HEK293 (cell line): Measurements from ENCODE around the gene CYP2C18.

Source experiments
- CTCF ChIA-PET: fragments of 350-600 bp; formaldehyde crosslinking; extraction: SDS; loops from one replicate; lab custom pipeline; 2021; ENCODE audit warnings: antibody characterized with exemption; lab: Yijun Ruan, JAX
- POLR2A ChIA-PET: fragments of 300-600 bp; formaldehyde crosslinking; extraction: SDS; loops from one replicate; lab custom pipeline; 2020; ENCODE audit warnings: antibody characterized with exemption, inconsistent platforms; lab: Yijun Ruan, JAX
- H3K27ac ChIP-seq: fragments of 200-500 bp; sonication (Bioruptor generic); 2 replicates; pipeline ENCODE4 v1.5.1; 2014; ENCODE audit warnings: low read depth, low read length, control low read depth, inconsistent platforms; ENCODE audit errors: extremely low read depth
- H3K36me3 ChIP-seq, 2 experiments: fragments of 200-500 bp in 1 of 2; sonication (Bioruptor generic) in 1 of 2; 1 replicate in 1 of 2; 2 replicates in 1 of 2; pipeline ENCODE4 v1.5.1; 2014 to 2017; ENCODE audit warnings: inconsistent platforms in 2 of 2, low read length in 2 of 2; ENCODE audit not compliant: control insufficient read depth in 2 of 2, insufficient read depth in 1 of 2
- H3K4me1 ChIP-seq: fragments of 200-500 bp; sonication (Bioruptor generic); 2 replicates; pipeline ENCODE4 v1.5.1; 2014; ENCODE audit warnings: mild to moderate bottlenecking, low read length, inconsistent platforms; ENCODE audit not compliant: control insufficient read depth, insufficient read depth
- H3K4me3 ChIP-seq: 2 replicates; pipeline ENCODE4 v1.5.1; 2011; ENCODE audit warnings: low read depth, mild to moderate bottlenecking, control low read depth, low read length, moderate library complexity
- H3K9me3 ChIP-seq: fragments of 200-500 bp; sonication (Bioruptor generic); 2 replicates; pipeline ENCODE4 v1.5.1; 2014; ENCODE audit warnings: low read depth, low read length, inconsistent platforms; ENCODE audit not compliant: control insufficient read depth, insufficient read depth
- ATF2 ChIP-seq: fragments of 450-650 bp; formaldehyde crosslinking; IDR thresholded peaks from 2 replicates; pipeline ENCODE4 v1.5.1; 2016; ENCODE audit warnings: missing biosample characterization, missing genetic modification characterization, low read depth
- FEZF1 ChIP-seq: fragments of 450-650 bp; formaldehyde crosslinking; IDR thresholded peaks from 2 replicates; pipeline ENCODE4 v1.5.1; 2016; ENCODE audit warnings: missing biosample characterization, missing genetic modification characterization
- GLI4 ChIP-seq: fragments of 450-650 bp; formaldehyde crosslinking; IDR thresholded peaks from 2 replicates; pipeline ENCODE4 v1.5.1; 2016; ENCODE audit warnings: missing biosample characterization, missing genetic modification characterization
- KLF9 ChIP-seq: fragments of 450-650 bp; formaldehyde crosslinking; IDR thresholded peaks from 2 replicates; pipeline ENCODE4 v1.5.1; 2016; ENCODE audit warnings: missing biosample characterization, missing genetic modification characterization, low read depth
- PATZ1 ChIP-seq: fragments of 450-650 bp; formaldehyde crosslinking; IDR thresholded peaks from 2 replicates; pipeline ENCODE4 v1.5.1; 2016; ENCODE audit warnings: missing biosample characterization, missing genetic modification characterization
- SETDB1 ChIP-seq: IDR thresholded peaks from one replicate; pipeline ENCODE4 v1.6.1; 2017; ENCODE audit warnings: mild to moderate bottlenecking, low read length, moderate library complexity, mixed read lengths; ENCODE audit not compliant: insufficient read length
- TSHZ1 ChIP-seq: fragments of 450-650 bp; formaldehyde crosslinking; IDR thresholded peaks from 2 replicates; pipeline ENCODE4 v1.5.1; 2016; ENCODE audit warnings: missing biosample characterization, missing genetic modification characterization, borderline replicate concordance
- ZBTB21 ChIP-seq: fragments of 450-650 bp; formaldehyde crosslinking; IDR thresholded peaks from 2 replicates; pipeline ENCODE4 v1.5.1; 2017; ENCODE audit warnings: missing biosample characterization, missing genetic modification characterization
- ZBTB48 ChIP-seq: fragments of 450-650 bp; formaldehyde crosslinking; IDR thresholded peaks from 2 replicates; pipeline ENCODE4 v1.5.1; 2016; ENCODE audit warnings: missing biosample characterization, missing genetic modification characterization
- ZBTB6 ChIP-seq: fragments of 450-650 bp; formaldehyde crosslinking; IDR thresholded peaks from 2 replicates; pipeline ENCODE4 v1.5.1; 2017; ENCODE audit warnings: missing biosample characterization, missing genetic modification characterization
- ZNF274 ChIP-seq, 2 experiments: fragments of 200-500 bp in 1 of 2; fragments of 450-650 bp in 1 of 2; sonication (Bioruptor generic) in 1 of 2; formaldehyde crosslinking in 1 of 2; IDR thresholded peaks; 2 replicates each; pipeline versions ENCODE4 v1.5.1 to v1.6.1; 2014 to 2016; ENCODE audit warnings: borderline replicate concordance in 1 of 2, inconsistent platforms in 1 of 2, low read length in 1 of 2, missing biosample characterization in 1 of 2, missing genetic modification characterization in 1 of 2
- ZNF280C ChIP-seq: fragments of 450-650 bp; formaldehyde crosslinking; IDR thresholded peaks from 2 replicates; pipeline ENCODE4 v1.5.1; 2016; ENCODE audit warnings: missing biosample characterization, missing genetic modification characterization
- ZNF335 ChIP-seq: fragments of 450-650 bp; formaldehyde crosslinking; conservative IDR thresholded peaks from 2 replicates; pipeline ENCODE4 v1.5.1; 2016; ENCODE audit warnings: missing biosample characterization, missing genetic modification characterization
- ZNF350 ChIP-seq: fragments of 450-650 bp; formaldehyde crosslinking; IDR thresholded peaks from 2 replicates; pipeline ENCODE4 v1.5.0; 2017; ENCODE audit warnings: missing biosample characterization, mild to moderate bottlenecking, missing genetic modification characterization
- ZNF473 ChIP-seq: fragments of 450-650 bp; formaldehyde crosslinking; IDR thresholded peaks from 2 replicates; pipeline ENCODE4 v1.5.1; 2017; ENCODE audit warnings: missing biosample characterization, missing genetic modification characterization
- ZNF548 ChIP-seq: fragments of 450-650 bp; formaldehyde crosslinking; IDR thresholded peaks from 2 replicates; pipeline ENCODE4 v1.5.1; 2016; ENCODE audit warnings: missing biosample characterization, missing genetic modification characterization
- ZNF558 ChIP-seq: fragments of 450-650 bp; formaldehyde crosslinking; IDR thresholded peaks from 2 replicates; pipeline ENCODE4 v1.5.1; 2016; ENCODE audit warnings: missing biosample characterization, missing genetic modification characterization
- ZNF560 ChIP-seq: fragments of 450-650 bp; formaldehyde crosslinking; IDR thresholded peaks from 2 replicates; pipeline ENCODE4 v1.5.1; 2017; ENCODE audit warnings: missing biosample characterization, missing genetic modification characterization, borderline replicate concordance
- ZNF561 ChIP-seq: fragments of 450-650 bp; IDR thresholded peaks from 2 replicates; pipeline ENCODE4 v1.5.1; 2018; ENCODE audit warnings: missing biosample characterization, missing genetic modification characterization, borderline replicate concordance
- ZNF580 ChIP-seq: fragments of 450-650 bp; formaldehyde crosslinking; IDR thresholded peaks from 2 replicates; pipeline ENCODE4 v1.5.1; 2016; ENCODE audit warnings: missing biosample characterization, missing genetic modification characterization
- ZNF645 ChIP-seq: fragments of 450-650 bp; formaldehyde crosslinking; IDR thresholded peaks from 2 replicates; pipeline ENCODE4; 2016; ENCODE audit warnings: missing biosample characterization, missing genetic modification characterization
- ZNF830 ChIP-seq: fragments of 450-650 bp; IDR thresholded peaks from 2 replicates; pipeline ENCODE4 v1.5.0; 2018; ENCODE audit warnings: missing biosample characterization, missing genetic modification characterization, low read depth, mild to moderate bottlenecking, moderate library complexity
- ZSCAN30 ChIP-seq: fragments of 450-650 bp; IDR thresholded peaks from 2 replicates; pipeline ENCODE4 v1.5.1; 2018; ENCODE audit warnings: missing biosample characterization, mild to moderate bottlenecking, missing genetic modification characterization, moderate library complexity

Gene CYP2C18

GRCh38 chr10:94640562-94640961, 43.0 kb upstream of the CYP2C18 start:
- Histone ChIP-seq H3K9me3 (no peaks in the 10 kb centered on the region), H3K4me1 (no peaks in the 10 kb centered on the region), H3K4me3 (no peak overlapping the region), H3K27ac (no peak overlapping the region)
- ChIA-PET CTCF (interaction anchor here (0.6 to 1.1 kb wide), 3 partner anchors 11 to 734 kb away, joined by 3 to 6 read pairs (median 3); no protein-coding TSS in a partner anchor), POLR2A (no interaction called here)
- no peak for TF ChIP-seq PATZ1 (tag by site-specific recombination)
- TF ChIP-seq ZNF335 (tag by site-specific recombination): no peak
- no peak for TF ChIP-seq ZNF350 (tag by site-specific recombination)
- TF ChIP-seq KLF9 (tag by site-specific recombination): no peak
- TF ChIP-seq ZNF558 (tag by site-specific recombination): no peak
- TF ChIP-seq, all 188 proteins: peak for 0
- no peaks in the 10 kb centered on the region for H3K36me3 ChIP-seq

- H3K4me1 ChIP-seq: no peaks in the 10 kb centered on the region
- H3K36me3 ChIP-seq: no peaks in the 10 kb centered on the region
- no peak overlapping the region for H3K4me3 ChIP-seq
- ChIA-PET POLR2A (no interaction called here), CTCF (interaction anchor here (1.0 kb wide), 1 partner anchor 733 kb away, joined by 3 read pairs; no protein-coding TSS in a partner anchor)
- H3K27ac ChIP-seq: no peak overlapping the region
- no peaks in the 10 kb centered on the region for H3K9me3 ChIP-seq
- no peak for TF ChIP-seq ZSCAN30 (tag by site-specific recombination)
- TF ChIP-seq ZNF280C (tag by site-specific recombination): no peak
- TF ChIP-seq ZNF580 (tag by site-specific recombination): no peak
- no peak for TF ChIP-seq ZBTB48 (tag by site-specific recombination)
- TF ChIP-seq TSHZ1 (tag by site-specific recombination): no peak
- TF ChIP-seq ZBTB6 (tag by site-specific recombination): no peak
- TF ChIP-seq ZNF830: no peak
- no peak for TF ChIP-seq SETDB1
- TF ChIP-seq ATF2 (tag by site-specific recombination): no peak
- no peak for TF ChIP-seq GLI4
- TF ChIP-seq ZNF560: no peak
- no peak for TF ChIP-seq ZNF645 (tag by site-specific recombination)
- no peak for TF ChIP-seq ZNF274 (IDR thresholded peaks at IDR 0.05; ENCODE audit: low read length)
- no peak for TF ChIP-seq ZNF274 (tag by site-specific recombination; IDR thresholded peaks at IDR 0.05; ENCODE audit: borderline replicate concordance)
- no peak for TF ChIP-seq ZNF561 (tag by site-specific recombination)
- no peak for TF ChIP-seq FEZF1 (tag by site-specific recombination)
- no peak for TF ChIP-seq ZNF548 (tag by site-specific recombination)
- TF ChIP-seq ZBTB21: no peak
- no peak for TF ChIP-seq ZNF473 (tag by site-specific recombination)
These were observed 42.0 kb upstream of the CYP2C18 start for GRCh38 chr10:94641480-94641879.
